OCI-LY7 (cell line): Measurements from ENCODE around the gene PTGR2.

ENCODE experiments used
- CTCF ChIP-seq: fragments of 200-600 bp; sonication (generic); conservative IDR thresholded peaks from 2 replicates; pipeline ENCODE4 v1.5.1; 2014; ENCODE audit warnings: mild to moderate bottlenecking, antibody characterized with exemption, low read length, moderate library complexity, mixed read lengths
- EZH2phosphoT487 ChIP-seq: fragments of 200-600 bp; sonication (generic); IDR thresholded peaks from 2 replicates; pipeline ENCODE4 v1.6.1; 2018; ENCODE audit warnings: low read depth, borderline replicate concordance, mild to moderate bottlenecking, mixed run types, antibody characterized with exemption, low read length, moderate library complexity, mixed read lengths

GRCh38 chr14:73833034-73833433, 18.6 kb upstream of the PTGR2 start:
- TF ChIP-seq EZH2phosphoT487: no peak
- TF ChIP-seq CTCF: no peak
